Trophoblast cell (in vitro differentiated cells and primary cell): ENCODE results near the gene CD302. TPM values are rescaled to one million over a fixed set of nuclear protein-coding genes. Genes with fewer than 3 reads are reported as not detected.

Experiments used
- DNase-seq, 2 donors: peaks; one replicate each; pipeline ENCODE4 v3.0.0-alpha.2; 2016
- H2AFZ ChIP-seq: 2 replicates; pipeline ENCODE4 v1.6.1; 2013; ENCODE audit warnings: low read length, moderate library complexity, mild to moderate bottlenecking; ENCODE audit not compliant: insufficient read depth, poor library complexity
- H2AK5ac ChIP-seq: 2 replicates; pipeline ENCODE4 v1.6.1; 2013; ENCODE audit warnings: mild to moderate bottlenecking, low read length
- H2BK120ac ChIP-seq: 2 replicates; pipeline ENCODE4 v1.6.1; 2013; ENCODE audit warnings: low read length, mild to moderate bottlenecking, moderate library complexity; ENCODE audit not compliant: insufficient read depth, poor library complexity
- H2BK12ac ChIP-seq: 2 replicates; pipeline ENCODE4 v1.6.1; 2013; ENCODE audit warnings: mild to moderate bottlenecking, low read length, moderate library complexity
- H2BK5ac ChIP-seq: 2 replicates; pipeline ENCODE4 v1.6.1; 2013; ENCODE audit warnings: low read length, low read depth, moderate library complexity, mild to moderate bottlenecking; ENCODE audit not compliant: poor library complexity
- H3K14ac ChIP-seq: 2 replicates; pipeline ENCODE4 v1.6.1; 2013; ENCODE audit warnings: mild to moderate bottlenecking, low read length
- H3K18ac ChIP-seq: 2 replicates; pipeline ENCODE4 v1.6.1; 2013; ENCODE audit warnings: mild to moderate bottlenecking, low read length
- H3K23ac ChIP-seq: 2 replicates; pipeline ENCODE4 v1.6.1; 2013; ENCODE audit warnings: low read length
- H3K27ac ChIP-seq: 2 replicates; pipeline ENCODE4 v1.5.1; 2013; ENCODE audit warnings: low read depth, mild to moderate bottlenecking, inconsistent platforms, low read length, moderate library complexity
- H3K27me3 ChIP-seq: 2 replicates; pipeline ENCODE4 v1.6.1; 2013; ENCODE audit warnings: inconsistent platforms, mild to moderate bottlenecking, low read length, moderate library complexity; ENCODE audit not compliant: insufficient read depth
- H3K36me3 ChIP-seq, 2 experiments: 1 replicate in 1 of 2; 2 replicates in 1 of 2; pipeline ENCODE4 v1.6.1; 2013; ENCODE audit warnings: low read length in 2 of 2, mild to moderate bottlenecking in 2 of 2, moderate library complexity in 1 of 2; ENCODE audit not compliant: insufficient read depth in 2 of 2, control insufficient read depth in 1 of 2
- H3K4ac ChIP-seq: 2 replicates; pipeline ENCODE4 v1.6.1; 2013; ENCODE audit warnings: low read depth, mild to moderate bottlenecking, low read length, moderate library complexity
- H3K4me1 ChIP-seq, 2 experiments: 1 replicate in 1 of 2; 2 replicates in 1 of 2; pipeline ENCODE4 v1.6.1; 2013; ENCODE audit warnings: low read length in 2 of 2, mild to moderate bottlenecking in 2 of 2, moderate library complexity in 1 of 2; ENCODE audit not compliant: insufficient read depth in 2 of 2, control insufficient read depth in 1 of 2
- H3K4me2 ChIP-seq: 2 replicates; pipeline ENCODE4 v1.6.1; 2013; ENCODE audit warnings: inconsistent platforms, mild to moderate bottlenecking, low read length, moderate library complexity
- H3K4me3 ChIP-seq: 2 replicates; pipeline ENCODE4 v1.5.1; 2013; ENCODE audit warnings: mild to moderate bottlenecking, low read depth, low read length, inconsistent platforms
- H3K79me1 ChIP-seq: one replicate; pipeline ENCODE4 v1.6.1; 2013; ENCODE audit warnings: low read length
- H3K79me2 ChIP-seq: 2 replicates; pipeline ENCODE4 v1.6.1; 2013; ENCODE audit warnings: low read length, mild to moderate bottlenecking; ENCODE audit not compliant: control insufficient read depth, insufficient read depth, poor library complexity
- H3K9ac ChIP-seq: 2 replicates; pipeline ENCODE4 v1.6.1; 2013; ENCODE audit warnings: mild to moderate bottlenecking, low read length
- H3K9me3 ChIP-seq: 2 replicates; pipeline ENCODE4 v1.6.1; 2013; ENCODE audit warnings: low read depth, mild to moderate bottlenecking, control low read depth, inconsistent platforms, low read length; ENCODE audit not compliant: insufficient read depth
- H4K12ac ChIP-seq: 2 replicates; pipeline ENCODE4 v1.6.1; 2013; ENCODE audit warnings: low read depth, mild to moderate bottlenecking, low read length, moderate library complexity
- H4K8ac ChIP-seq: 2 replicates; pipeline ENCODE4 v1.6.1; 2013; ENCODE audit warnings: low read depth, mild to moderate bottlenecking, low read length, moderate library complexity
- H4K91ac ChIP-seq: one replicate; pipeline ENCODE4 v1.6.1; 2013; ENCODE audit warnings: low read depth, mild to moderate bottlenecking, low read length, moderate library complexity
- WGBS: extraction: QIAGEN DNeasy Blood & Tissue Kit; methylation state at CpG from one replicate; pipeline ENCODE4 v1.1.7; 2013; ENCODE audit warnings: missing lambda C conversion rate; ENCODE audit not compliant: insufficient read length, insufficient coverage; ENCODE audit errors: extremely low coverage; 5-methylcytosine and 5-hydroxymethylcytosine counted together
- polyA plus RNA-seq: library from polyadenylated mRNA; stranded (reverse); fragments of 200-250 nt; gene quantifications from 2 replicates; pipeline ENCODE4 v1.2.3, GENCODE V29; 2013

The CD302 gene
- 0.78 and 0.79 TPM in 2 replicates for polyA plus RNA-seq

GRCh38 chr2:159797543-159798375 is at the start of gene CD302:
Gene CD302, minus strand, starts transcription at chr2:159798208. Its CDS starts 10 bp downstream, at chr2:159798198.
- H3K36me3 ChIP-seq = no peaks in the 10 kb centered on the region
- peak within 1 kb of the TSS; percentile 97 for H3K4me2 ChIP-seq
- peaks cover 3 to 4% of the 10 kb centered on the region in 2 experiments for H3K4me1 ChIP-seq
- no peak within 1 kb of the TSS for H2BK120ac ChIP-seq
- H3K4me3 ChIP-seq = peak within 1 kb of the TSS; percentile 73
- no peaks in the 10 kb centered on the region for H3K79me2 ChIP-seq
- no peak within 1 kb of the TSS for H3K23ac ChIP-seq
- no peak within 1 kb of the TSS for H2BK5ac ChIP-seq
- no peak within 1 kb of the TSS for H2BK12ac ChIP-seq
- H2AK5ac ChIP-seq = no peak within 1 kb of the TSS
- peaks cover 2% of the 10 kb centered on the region for H3K9me3 ChIP-seq
- H3K27ac ChIP-seq = no peak within 1 kb of the TSS
- no peak within 1 kb of the TSS for H4K12ac ChIP-seq
- no peaks in the 10 kb centered on the region for H3K79me1 ChIP-seq
- peaks cover 10% of the 10 kb centered on the region for H3K27me3 ChIP-seq
- no CpG with 5 or more reads among the region's 82 CpGs for WGBS
- peak within 1 kb of the TSS; percentile 9 for H2AFZ ChIP-seq
- H4K91ac ChIP-seq = no peak within 1 kb of the TSS
- no peak within 1 kb of the TSS for H3K18ac ChIP-seq
- DNase-seq = peak; percentile 53 to 73
- peak within 1 kb of the TSS; percentile 61 for H3K9ac ChIP-seq
- H3K14ac ChIP-seq = no peak within 1 kb of the TSS
- no peak within 1 kb of the TSS for H4K8ac ChIP-seq
- H3K4ac ChIP-seq = no peak within 1 kb of the TSS

- H3K4me2 ChIP-seq = no peak overlapping the region
- H3K79me1 ChIP-seq = no peaks in the 10 kb centered on the region
- no peaks in the 10 kb centered on the region for H3K9me3 ChIP-seq
- H3K18ac ChIP-seq = no peak overlapping the region
- no peak overlapping the region for H4K12ac ChIP-seq
- no peak overlapping the region for H3K9ac ChIP-seq
- H3K4ac ChIP-seq = no peak overlapping the region
- H2AFZ ChIP-seq = no peak overlapping the region
- H4K8ac ChIP-seq = no peak overlapping the region
- no CpG with 5 or more reads among the region's 2 CpGs for WGBS
- H4K91ac ChIP-seq = no peak overlapping the region
- no peaks in the 10 kb centered on the region for H3K79me2 ChIP-seq
- H3K4me1 ChIP-seq = no peaks in the 10 kb centered on the region
- DNase-seq = no peak
- no peaks in the 10 kb centered on the region for H3K36me3 ChIP-seq
- no peak overlapping the region for H3K27ac ChIP-seq
- no peak overlapping the region for H2BK12ac ChIP-seq
- H2BK5ac ChIP-seq = no peak overlapping the region
- H2AK5ac ChIP-seq = no peak overlapping the region
- no peaks in the 10 kb centered on the region for H3K27me3 ChIP-seq
- H3K14ac ChIP-seq = no peak overlapping the region
- H2BK120ac ChIP-seq = no peak overlapping the region
- H3K23ac ChIP-seq = no peak overlapping the region
- H3K4me3 ChIP-seq = no peak overlapping the region
Measured at GRCh38 chr2:159846564-159846963, 48.6 kb upstream of the CD302 start.

DNA sequence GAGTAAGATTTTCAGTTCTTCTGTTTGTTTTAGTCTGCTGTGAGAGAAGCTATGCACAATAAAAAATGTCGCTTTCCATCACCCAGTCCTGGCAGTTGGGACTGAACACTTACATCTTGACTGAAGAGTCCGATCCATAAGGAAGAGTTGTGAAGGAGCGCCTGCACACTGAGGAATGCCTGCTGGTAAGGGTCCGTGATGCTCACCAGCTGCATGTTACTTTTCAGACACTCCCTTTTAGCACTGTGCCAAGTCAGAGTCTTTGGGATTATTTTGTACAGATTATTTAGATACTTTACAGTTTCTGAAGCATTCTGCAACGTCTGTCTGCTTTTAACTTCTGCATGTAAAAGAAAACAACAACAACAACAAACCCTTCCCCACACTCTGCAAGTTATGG is 42.6 kb upstream of the CD302 start:
- Histone ChIP-seq H3K4me2 (no peak overlapping the region), H2AFZ (no peak overlapping the region), H3K27ac (no peak overlapping the region), H3K4me1 (no peaks in the 10 kb centered on the region), H2AK5ac (no peak overlapping the region), H3K18ac (no peak overlapping the region), H3K4me3 (no peak overlapping the region), H3K27me3 (no peaks in the 10 kb centered on the region), H2BK120ac (no peak overlapping the region), H3K79me1 (no peaks in the 10 kb centered on the region), H3K79me2 (no peaks in the 10 kb centered on the region), H3K9ac (peak overlapping the region; percentile 65), H3K36me3 (no peaks in the 10 kb centered on the region), H3K23ac (no peak overlapping the region), H3K14ac (no peak overlapping the region), H4K12ac (no peak overlapping the region), H2BK12ac (no peak overlapping the region), H2BK5ac (no peak overlapping the region), H4K8ac (no peak overlapping the region), H3K4ac (no peak overlapping the region), H3K9me3 (no peaks in the 10 kb centered on the region), H4K91ac (no peak overlapping the region)
- DNase-seq = no peak
- WGBS = no CpG with 5 or more reads among the region's 5 CpGs

GRCh38 chr2:159832858-159833257 is 34.9 kb upstream of the CD302 start:
- H4K91ac ChIP-seq = no peak overlapping the region
- H3K79me2 ChIP-seq = no peaks in the 10 kb centered on the region
- no peaks in the 10 kb centered on the region for H3K27me3 ChIP-seq
- H3K9ac ChIP-seq = no peak overlapping the region
- H3K14ac ChIP-seq = no peak overlapping the region
- no peak overlapping the region for H2BK12ac ChIP-seq
- H3K4me1 ChIP-seq = no peaks in the 10 kb centered on the region
- H2AK5ac ChIP-seq = no peak overlapping the region
- no peak overlapping the region for H2AFZ ChIP-seq
- H3K9me3 ChIP-seq = no peaks in the 10 kb centered on the region
- H3K36me3 ChIP-seq = no peaks in the 10 kb centered on the region
- H3K23ac ChIP-seq = no peak overlapping the region
- no peak overlapping the region for H3K4me3 ChIP-seq
- H3K4me2 ChIP-seq = no peak overlapping the region
- H4K12ac ChIP-seq = no peak overlapping the region
- no peaks in the 10 kb centered on the region for H3K79me1 ChIP-seq
- DNase-seq = no peak
- H3K18ac ChIP-seq = no peak overlapping the region
- no peak overlapping the region for H2BK5ac ChIP-seq
- H3K4ac ChIP-seq = no peak overlapping the region
- H4K8ac ChIP-seq = no peak overlapping the region
- H2BK120ac ChIP-seq = no peak overlapping the region
- H3K27ac ChIP-seq = no peak overlapping the region
